Left hindlimb (tissue), 1 donor: Measurements from ENCODE around the gene ZNF45.
"Not testable (repeated sequence)": the region's sequence is repeated elsewhere in the genome, so short reads cannot be mapped to it uniquely, and the experiment has no call there.

Experiments
- DNase-seq: peaks from one replicate; pipeline ENCODE4 v3.0.0-alpha.2; 2018

The ZNF45 gene

DNA sequence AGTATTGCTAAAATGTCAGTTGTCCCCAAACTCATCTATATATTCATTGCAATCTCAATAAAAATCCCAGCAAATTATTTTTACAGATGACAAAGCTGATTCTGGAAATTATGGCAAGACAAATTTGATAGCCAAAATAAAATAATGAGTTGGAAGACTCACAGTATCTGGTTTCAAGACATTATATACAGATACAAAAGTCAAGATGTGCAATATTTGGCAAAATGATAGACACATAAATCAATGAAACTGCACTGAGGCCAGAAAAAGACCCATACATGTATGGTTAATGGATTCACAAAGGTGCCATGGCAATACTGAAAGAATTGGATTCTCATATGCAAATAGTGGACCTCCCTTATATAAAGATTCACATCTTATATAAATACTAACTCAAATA lies 24.2 kb downstream of the ZNF45 start:
- DNase-seq = no peak

DNA sequence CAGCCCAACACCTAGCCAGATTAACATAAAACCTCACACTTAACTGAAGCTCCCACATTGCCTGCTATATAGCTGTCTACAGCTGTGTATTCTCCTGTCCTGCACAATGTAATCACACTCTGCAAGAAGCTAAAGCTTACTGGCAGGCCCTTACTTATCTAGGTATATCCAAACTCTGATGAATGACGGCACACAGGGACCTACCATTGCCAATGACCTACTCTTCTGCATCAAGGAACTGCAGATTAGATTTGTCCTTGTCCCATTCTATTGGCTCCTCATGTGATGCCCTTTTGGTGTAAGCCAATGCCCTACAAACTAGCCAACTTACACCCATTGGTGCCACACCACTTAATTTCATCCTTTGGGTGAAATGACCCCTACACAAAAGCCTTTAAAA lies 26.4 kb downstream of the ZNF45 start:
- no peak for DNase-seq

DNA sequence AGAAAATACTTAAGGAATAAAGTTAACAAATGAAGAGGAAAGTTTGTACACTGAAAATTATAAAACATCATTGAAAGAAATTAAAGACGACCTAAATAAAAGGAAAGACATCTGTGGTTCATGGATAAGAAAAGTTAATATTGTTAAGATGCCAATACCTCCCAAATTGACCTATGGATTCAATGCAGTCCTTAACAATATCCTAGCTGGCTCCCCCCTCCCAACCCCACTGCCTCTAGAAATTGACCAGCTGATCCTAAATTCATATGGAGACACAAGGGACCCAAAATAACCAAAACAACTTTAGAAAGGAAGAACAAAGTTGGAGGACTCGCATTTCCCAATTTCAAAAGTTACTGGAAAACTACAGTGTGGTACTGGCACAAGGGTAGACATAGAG lies 28.3 kb downstream of the ZNF45 start:
- no peak for DNase-seq

DNA sequence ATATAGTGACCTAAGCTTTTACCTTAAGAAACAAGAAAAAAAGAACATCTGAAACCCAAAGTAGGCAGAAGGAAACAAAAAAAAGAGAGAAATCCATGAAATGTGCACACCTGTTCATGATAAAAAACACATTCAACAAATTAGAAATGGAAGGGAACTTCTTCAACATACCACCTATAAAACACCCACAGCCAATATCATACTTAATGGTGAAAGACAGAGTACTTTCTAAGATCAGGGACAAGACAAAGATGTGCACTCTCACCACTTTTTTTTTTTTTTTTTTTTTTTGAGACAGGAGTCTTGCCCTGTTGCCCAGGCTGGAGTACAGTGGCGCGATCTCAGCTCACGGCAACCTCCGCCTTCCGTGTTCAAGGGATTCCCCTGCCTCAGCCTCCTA lies 29.2 kb downstream of the ZNF45 start:
- DNase-seq = no peak

DNA sequence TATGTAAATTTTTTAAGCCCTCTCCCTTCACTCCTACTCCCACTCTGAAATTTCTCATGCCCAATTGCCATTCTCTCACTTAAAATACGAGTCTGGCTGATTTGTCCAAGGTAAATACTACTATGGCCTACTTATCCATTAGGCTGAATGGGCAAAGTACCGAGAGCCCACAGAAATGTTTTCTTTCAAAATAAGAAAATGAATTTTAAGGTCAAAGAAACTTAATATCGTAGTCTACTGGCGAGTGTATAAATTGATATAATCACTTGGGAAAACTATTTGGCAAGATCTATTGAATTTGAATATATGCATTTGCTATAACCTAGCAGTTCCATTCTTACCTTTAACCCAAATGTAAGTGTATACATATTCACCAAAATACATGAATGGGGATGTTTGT lies 32.7 kb downstream of the ZNF45 start:
- no peak for DNase-seq

DNA sequence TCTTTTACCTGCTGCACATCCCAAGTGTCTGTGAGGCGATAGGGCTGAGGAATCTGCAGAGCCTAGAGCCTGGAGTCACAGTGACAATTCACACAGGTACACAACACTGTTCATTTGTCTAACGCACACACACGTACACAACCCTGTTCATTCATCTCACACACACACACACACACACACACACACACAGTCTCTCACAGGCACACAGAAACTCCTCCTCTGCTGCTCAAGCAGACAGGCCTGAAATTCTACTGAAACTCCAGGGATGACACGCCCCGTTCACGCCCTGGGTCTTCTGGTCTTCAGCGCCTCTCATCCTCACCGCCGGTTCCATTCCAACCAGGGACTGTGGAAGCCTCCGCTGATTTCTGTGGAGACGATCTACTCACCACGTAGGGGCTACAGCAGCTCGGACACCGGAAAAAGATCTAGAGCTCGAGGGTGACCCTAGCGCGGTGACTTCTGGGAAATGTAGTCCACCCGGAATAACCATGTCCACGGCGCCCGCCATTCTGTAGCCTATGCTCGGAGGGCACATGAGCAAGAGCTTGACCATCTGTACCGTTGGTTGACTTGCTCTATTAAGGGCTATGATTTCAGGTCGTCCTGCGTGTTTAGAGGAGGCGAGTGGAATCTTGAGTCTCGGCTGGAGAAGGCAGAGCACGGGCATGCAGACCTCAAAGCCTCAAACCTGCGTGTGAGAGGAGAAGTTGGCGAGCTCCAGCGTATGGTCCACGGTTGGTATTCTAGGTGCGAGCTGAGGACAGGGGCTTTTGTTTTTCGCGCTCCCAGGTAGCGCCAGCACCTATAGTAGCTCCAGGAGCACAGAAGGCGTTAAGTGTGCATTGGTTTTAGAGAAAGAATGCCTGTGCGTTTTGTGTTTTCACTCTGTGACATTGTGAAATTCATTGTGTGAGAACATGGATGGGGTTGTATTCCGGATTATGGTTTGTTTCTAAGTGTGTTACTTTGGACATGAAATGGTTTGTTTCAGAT lies 33.4 kb downstream of the ZNF45 start:
- DNase-seq = peak; percentile 82

DNA sequence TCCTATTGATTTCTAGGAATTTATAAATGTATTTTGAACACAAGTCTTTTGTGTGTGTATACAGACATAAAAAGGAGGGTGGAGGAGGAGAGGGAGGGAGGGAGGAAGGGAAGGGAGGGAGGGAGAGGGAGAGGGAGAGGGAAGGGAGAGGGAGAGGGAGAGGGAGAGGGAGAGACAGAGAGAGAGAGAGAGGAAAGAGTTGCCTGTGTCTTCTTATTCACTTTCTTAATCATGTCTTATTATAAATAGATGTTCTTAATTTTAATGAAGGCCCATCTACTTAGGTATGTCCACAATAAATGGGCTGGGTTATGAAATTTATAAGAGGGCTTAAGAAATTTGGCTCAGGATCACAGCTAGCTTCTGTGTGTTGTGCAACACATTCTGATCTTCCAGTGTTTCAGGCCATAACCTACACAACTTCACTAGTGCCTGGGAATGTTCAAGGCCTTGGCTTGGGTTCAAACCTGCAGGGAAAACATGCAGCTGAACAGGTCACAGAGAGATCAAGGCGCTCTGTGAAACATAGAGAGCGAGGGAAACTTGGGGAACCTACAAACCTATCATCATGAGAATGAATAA lies 39.3 kb downstream of the ZNF45 start:
- no peak for DNase-seq

DNA sequence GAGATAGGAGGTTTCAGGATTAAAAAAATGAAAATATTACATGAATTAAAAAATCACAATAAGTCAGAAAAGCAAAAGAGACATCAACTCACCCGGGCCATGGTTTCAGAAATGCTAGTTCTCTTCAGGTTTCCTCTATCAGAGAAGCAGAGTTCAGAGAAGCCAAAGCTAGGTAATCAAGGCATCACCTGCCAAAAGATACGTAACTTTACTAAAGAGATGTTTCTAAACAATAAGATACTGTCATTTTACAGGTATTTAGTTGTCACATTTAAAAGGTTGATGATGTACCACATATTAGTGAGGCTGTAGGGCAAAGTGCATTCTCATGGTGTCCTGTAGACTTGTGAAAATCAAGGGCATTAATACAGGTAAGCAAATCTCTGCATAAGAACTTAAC lies 51.2 kb downstream of the ZNF45 start, which contains the start of gene ZNF404:
Gene ZNF404 (minus strand): TSS at position 101 of the 400 bp plus-strand sequence.
- no peak for DNase-seq

DNA sequence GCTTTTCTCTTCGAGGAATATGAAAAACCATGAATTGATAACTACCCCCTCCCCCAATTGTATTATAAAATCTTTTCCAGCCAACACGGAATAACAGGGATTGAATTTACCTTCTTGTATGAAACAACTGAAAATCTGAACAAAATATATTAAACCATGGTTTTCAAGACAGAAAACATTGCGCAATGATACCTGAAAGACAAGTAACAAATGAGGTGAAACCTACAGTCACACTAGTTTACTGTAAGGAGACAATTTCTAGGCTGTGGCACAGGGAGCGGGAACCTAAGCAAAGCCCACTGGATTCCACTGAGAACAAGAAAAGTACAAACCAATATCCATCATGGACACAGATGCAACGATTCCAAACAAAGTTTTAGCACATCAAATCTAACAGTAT lies 54.6 kb downstream of the ZNF45 start:
- DNase-seq = no peak

DNA sequence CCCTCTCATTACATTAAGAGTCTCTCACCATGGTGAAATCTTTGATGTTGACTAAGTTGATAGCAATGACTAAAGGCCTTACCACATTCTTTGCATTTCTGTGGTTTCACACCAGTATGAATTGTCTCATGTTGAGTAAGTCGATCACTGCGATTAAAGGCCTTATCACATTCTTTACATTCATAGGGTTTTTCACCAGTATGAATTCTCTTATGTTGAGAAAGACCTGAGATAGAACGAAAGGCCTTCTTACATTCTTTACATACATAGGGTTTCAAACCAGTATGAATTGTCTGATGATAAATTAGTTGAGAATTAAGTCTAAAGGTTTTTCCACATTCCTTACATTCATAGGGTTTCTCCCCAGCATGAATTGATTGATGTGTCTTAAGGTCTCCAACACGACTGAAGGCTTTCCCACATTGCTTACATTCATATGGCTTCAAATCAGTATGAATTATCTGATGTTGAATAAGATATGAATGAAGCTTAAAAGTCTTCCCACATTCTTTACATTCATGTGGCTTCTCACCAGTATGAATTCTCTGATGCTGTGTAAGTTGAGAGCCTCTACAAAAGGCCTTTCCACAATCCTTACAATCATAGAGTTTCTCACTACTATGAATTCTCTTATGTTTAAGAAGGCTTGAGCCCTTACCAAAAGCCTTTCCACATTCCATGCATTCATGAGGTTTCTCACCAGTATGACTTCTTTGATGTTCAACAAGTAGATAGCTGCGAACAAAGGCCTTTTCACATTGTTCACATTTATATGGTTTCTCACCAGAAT lies 62.3 kb downstream of the ZNF45 start:
- no peak for DNase-seq

DNA sequence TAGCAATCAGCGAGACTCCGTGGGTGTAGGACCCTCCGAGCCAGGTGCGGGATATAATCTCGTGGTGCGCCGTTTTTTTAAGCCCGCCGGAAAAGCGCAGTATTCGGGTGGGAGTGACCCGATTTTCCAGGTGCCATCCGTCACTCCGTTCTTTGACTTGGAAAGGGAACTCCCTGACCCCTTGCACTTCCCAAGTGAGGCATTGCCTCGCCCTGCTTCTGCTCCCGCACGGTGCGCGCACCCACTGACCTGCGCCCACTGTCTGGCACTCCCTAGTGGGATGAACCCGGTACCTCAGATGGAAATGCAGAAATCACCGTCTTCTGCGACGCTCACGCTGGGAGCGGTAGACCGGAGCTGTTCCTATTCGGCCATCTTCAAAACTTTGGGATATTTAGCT lies 68.2 kb downstream of the ZNF45 start:
- DNase-seq = not testable (repeated sequence)
